Endometrium (tissue), 2 donors: ENCODE data around the gene CDK11B.
A peak's percentile ranks its signal among the peaks of the same experiment; 100 is the strongest.
"Not testable (repeated sequence)": the region's sequence is repeated elsewhere in the genome, so short reads cannot be mapped to it uniquely, and the experiment has no call there.

Experiments
- FAIRE-seq: peaks from 2 replicates; lab custom pipeline; 2012; peaks lifted over from hg19 to GRCh38; lab: Jason Lieb, UNC
- donor health status: control.
- donor health status: control.

Gene CDK11B

GRCh38 chr1:1658583-1659549 is at the start of gene CDK11B:
Gene CDK11B, minus strand, starts transcription at chr1:1659004. Its CDS starts 1,519 bp downstream, at chr1:1657485.
- FAIRE-seq, result peak; percentile 48

- not testable (repeated sequence) for FAIRE-seq
These were observed 49.1 kb upstream of the CDK11B start for GRCh38 chr1:1707897-1708296.

DNA sequence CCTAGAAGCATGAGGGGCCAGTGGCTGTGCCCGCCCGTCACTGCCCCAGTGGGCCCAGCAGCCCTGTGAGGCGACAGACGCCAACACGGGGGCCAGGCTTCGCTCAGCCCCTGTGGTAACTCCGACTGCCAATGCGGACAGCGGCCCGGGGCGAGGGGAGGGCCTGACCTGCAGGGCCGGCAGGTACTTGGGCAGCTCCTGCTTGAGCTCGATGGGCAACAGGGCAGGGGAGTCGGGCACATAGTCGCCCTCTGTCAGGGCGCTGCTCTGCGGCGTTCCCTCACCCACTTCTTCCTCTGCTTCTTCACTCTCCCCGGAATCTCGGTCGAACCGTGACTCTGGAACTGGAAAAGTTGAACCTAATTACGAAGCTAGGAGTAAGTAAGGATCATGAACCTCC is 48.4 kb upstream of the CDK11B start:
- FAIRE-seq, result not testable (repeated sequence)

GRCh38 chr1:1705623-1706022 is 46.8 kb upstream of the CDK11B start:
- FAIRE-seq, result not testable (repeated sequence)

- FAIRE-seq, result not testable (repeated sequence)
These were observed 45.6 kb upstream of the CDK11B start for GRCh38 chr1:1704284-1704957.

GRCh38 chr1:1703796-1704195 is 45.0 kb upstream of the CDK11B start:
- FAIRE-seq, result no peak

DNA sequence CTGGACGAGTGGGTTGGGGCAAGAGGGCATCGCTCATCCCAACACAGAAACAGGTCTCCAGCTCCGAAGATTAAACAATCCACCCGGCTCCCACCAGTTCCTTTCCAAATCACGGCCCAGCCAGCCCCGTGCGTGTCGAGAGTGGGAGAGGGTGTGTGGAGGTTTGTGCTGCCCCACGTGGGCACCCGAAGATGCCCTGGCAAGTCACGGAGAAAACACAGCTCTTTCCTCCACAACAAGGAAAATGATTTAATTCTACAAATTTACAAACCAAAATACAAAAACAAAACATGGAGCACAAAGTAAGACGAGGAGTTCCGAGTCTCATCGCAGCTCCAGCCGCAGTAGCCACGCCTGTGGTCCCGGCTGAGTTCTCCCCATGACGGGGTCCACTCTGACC is 43.7 kb upstream of the CDK11B start:
- FAIRE-seq, result not testable (repeated sequence)

DNA sequence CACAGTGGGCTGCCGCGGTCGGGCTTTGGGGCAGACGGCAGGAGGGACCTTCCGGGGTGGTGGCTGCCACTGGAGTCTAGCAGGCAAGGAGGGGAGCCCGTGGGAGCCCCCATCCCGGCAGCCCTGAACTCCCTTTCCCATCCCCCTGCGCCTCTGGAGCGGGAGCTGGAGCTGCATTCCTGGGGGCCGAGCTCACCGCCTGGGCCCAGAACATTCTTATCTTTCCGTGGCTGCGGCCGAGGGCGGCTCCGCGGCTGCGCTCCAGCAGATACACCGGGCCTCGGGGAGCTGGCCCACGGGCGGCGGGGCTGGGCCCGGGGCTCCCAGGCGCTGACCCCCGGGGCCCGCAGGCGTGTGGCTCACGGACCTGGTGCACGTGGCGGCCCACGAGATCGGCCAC is 41.8 kb upstream of the CDK11B start:
- not testable (repeated sequence) for FAIRE-seq

- FAIRE-seq, result not testable (repeated sequence)
These were observed 41.3 kb upstream of the CDK11B start for GRCh38 chr1:1700067-1700466.

DNA sequence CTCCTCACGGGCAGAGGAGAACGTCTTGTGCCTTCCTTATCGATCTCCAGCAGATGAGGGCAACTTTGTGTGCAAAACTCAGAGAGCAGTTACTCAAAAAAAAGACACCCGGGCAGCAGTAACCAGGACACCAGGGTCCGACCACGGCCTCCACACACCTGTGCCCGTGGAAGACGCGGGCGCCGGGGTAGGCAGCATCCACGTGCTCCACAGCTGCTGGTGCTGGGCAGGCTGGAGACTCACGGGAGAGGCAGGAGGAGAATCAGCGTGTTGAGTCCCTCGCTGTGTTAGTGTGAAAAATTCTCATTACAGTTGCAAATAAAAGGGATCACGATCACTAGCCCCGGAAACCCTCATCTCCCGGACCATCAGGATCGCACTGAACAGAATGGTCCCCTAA is 40.3 kb upstream of the CDK11B start:
- not testable (repeated sequence) for FAIRE-seq

DNA sequence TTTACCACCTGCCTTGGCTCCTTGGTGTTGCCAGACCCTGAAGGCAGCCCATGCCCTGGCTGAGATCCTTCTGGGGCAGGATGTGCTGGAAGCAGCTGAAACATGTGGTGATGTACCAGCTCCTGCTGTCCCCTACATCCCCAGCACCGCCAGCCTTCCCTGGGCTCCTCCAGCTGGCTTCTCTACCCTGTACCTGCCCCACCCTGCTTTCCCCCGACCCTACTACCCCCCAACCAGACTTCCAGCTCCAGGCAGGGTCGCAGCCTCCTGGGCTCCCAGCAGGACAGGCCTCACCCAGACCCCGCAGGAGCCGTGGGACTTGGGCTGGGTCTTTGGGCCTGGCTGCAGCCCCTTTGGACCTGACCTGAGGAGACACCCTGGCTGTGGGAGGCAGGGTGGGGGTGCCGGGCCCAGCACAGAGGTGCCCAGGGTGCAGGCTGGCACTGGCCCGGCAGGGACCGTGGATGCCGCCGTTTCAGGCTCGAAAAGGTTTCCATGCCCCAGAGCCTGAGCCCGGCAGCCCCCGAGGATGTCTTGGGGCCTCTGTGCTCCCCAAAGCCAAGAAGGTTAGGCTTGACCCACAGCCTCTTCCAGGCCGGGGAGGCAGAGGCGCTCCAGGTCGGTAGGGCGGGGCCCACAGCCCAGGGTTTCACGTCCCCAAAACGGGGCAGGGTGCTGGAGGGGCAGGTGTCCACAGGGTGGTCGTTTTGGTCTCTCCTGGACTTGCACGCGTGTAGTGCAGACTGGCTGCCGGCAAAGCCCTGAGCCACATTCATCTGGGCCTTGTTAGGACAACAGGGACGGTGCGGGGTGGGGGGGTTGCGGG is 38.8 kb upstream of the CDK11B start:
- FAIRE-seq, result not testable (repeated sequence)

DNA sequence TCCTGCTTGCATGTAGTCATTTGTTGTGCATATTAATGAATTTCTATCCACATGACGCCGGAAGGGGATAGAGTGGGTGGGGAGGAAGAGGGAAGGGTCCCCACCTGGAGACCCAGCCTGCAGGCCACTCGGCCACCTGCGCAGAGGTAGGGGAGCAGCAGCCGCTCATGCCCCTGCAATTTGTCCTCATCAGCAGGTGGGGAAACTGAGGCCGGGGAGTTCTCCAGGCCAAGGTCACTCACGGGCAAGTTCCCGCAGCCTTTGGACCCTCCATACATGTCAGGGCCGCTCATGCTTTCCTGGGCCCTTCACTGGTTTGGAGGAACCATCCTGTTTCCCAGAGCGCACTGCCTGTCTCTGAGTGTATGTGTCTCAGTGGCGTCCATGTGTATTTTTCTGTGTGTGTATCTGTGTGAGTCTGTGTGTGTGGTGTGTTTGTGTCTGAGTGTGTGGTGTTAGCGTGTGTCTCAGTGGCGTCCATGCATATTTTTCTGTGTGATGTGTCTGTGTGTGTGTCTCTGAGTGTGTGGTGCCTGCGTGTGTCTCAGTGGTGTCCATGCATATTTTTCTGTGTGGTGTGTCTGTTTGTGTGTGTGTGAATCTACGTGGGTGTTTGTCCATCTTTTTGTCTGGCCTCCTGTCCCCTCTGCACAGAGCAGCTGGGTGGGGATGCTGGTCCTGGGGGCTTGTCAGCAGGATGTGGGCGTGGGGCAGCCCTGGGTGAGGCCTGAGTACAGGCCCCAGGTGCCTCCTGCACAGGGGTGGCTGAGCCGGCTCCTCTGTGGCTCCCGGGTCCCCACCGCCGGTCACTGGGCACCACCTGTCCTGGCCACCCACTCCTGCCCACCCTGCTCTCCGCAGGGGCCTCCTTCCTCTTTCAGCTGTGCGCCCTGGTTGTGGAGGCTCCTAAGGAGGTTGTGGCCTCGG is 37.9 kb upstream of the CDK11B start:
- not testable (repeated sequence) for FAIRE-seq

DNA sequence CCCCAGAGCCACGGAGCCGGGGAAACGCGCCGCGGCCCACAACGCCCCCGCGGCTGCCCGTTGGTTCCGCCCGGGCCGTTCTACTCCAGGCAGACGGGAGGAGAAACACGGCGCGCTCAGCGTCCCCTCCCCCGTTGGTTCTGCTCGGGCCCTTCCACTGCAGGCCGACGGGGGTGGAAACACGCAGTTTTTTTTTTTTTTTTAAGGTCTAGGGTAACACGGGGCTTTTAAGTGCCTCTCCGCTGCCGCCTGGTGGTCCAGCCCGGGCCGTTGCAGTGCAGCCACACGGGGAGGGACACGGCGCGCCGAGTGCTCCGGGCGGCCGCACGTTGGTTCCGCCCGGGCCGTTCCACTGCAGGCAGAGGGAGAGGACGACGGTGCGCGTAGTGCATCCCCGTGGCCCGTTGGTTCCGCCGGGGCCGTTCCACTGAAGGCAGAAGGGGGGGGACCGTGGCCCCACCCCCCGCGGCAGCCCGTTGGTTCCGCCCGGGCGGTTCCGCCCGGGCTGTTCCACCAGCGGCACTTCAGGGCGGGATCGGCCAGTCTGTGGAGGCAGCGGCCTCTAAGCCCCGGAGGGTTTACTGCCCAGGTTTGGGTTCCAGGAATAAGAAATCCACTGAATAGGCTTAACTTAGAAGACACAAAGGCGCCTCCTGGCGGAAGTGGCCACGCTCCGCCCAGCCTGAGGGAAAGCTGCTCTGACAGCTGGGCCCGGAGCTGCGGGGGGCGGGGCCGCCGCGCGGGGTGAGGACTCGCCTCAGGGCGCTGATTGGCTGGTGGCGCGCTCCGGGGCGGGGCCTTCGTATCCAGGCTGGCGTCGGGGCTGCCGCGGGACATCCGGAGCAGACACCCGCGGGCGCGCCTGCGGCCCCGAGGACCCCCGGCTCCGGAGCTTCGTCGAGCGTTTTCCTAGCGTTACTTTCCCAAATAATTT is 34.2 kb upstream of the CDK11B start, which contains the start of gene SLC35E2B:
SLC35E2B (minus strand) TSS at position 82 of the 934 bp plus-strand sequence. CDS start 16,096 bp downstream, outside the sequence.
- FAIRE-seq, result peak; percentile 35

DNA sequence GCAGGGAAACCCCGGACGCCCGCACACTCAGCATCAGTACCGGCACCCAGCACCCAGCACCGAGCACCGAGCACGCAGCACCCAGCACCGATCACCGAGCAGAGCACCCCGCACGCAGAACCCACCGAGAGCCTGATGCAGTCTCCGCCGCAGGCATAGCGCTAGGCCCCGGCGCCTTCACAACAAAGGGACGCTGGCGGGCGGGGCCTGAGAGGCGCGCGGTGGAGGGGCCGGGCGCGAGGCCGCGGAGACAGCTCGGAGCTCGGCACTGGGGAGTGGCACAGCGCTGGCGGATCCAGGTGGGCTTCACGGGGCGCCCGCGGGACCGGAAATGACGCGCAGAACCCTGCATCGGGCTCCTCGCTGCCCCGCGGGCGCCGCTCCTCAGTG is 33.5 kb upstream of the CDK11B start:
- FAIRE-seq, result not testable (repeated sequence)

DNA sequence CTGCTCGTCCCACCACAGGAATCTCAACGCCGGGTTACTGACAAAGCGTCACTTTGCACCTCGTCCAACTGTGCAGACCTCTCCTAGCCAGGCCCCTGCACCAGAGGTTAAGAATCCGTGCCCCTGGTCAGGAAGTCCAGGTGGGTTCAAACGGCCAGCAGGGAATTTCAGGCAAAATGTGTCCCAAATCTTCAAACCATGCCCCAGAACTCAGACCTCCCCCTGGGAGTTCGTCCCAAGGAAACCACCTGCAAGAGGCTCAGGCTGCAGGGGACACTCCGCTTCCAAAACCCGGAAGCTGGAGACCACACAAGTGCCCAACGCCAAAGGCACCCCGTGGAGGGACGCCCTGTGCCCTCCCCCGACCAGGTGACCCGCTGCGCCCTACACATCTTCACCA is 32.6 kb upstream of the CDK11B start:
- FAIRE-seq, result not testable (repeated sequence)

DNA sequence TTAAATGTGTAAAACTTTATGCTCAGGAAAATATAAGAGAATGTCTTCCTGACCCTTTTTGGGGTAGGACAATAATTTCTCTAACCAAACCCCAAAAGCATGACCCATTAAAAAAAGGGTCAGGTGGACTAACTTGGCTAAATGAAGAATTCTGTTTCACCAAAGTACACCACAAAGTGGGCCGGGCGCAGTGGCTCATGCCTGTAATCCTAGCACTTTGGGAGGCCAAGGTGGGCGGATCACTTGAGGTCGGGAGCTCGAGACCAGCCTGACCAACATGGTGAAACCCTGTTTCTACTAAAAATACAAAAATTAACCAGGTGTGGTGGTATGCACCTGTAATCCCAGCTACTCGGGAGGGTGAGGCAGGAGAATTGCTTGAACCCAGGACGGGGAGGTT is 30.7 kb upstream of the CDK11B start:
- FAIRE-seq, result not testable (repeated sequence)

DNA sequence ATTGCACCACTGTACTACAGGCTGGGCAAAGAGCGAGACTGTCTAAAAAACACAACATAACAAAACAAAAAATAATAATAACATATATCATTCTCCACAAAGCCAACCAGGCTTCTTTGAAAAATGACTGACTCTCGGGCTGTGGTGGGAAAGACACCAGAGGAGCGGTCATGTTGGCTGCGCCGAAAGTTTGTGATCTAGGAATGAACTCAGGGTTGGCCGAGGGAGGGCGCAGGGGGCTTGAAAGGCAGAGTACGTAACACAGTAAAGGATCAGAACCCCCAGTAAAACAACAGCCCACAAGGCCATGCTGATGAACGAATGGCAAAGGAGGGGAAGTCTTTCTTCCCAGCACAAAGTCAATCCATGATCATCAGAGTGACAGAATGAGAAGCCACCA is 29.0 kb upstream of the CDK11B start:
- no peak for FAIRE-seq

GRCh38 chr1:1684031-1684681 is 25.4 kb upstream of the CDK11B start:
- FAIRE-seq, result no peak
